ENCODE results near the gene ARMC2.

GRCh38 chr6:109023356-109023925 is 175.2 kb downstream of the ARMC2 start:
- TF ChIP-seq CTCF (IDR thresholded peaks at IDR 0.05; ENCODE audit: low read depth, low read length, poor library complexity, severe bottlenecking) (no peak), EZH2phosphoT487 (IDR thresholded peaks at IDR 0.05; ENCODE audit: borderline replicate concordance, low read length) (no peak)

Measured in DOHH2 (cell line).